ENCODE measurements around the gene A3GALT2.

DNA sequence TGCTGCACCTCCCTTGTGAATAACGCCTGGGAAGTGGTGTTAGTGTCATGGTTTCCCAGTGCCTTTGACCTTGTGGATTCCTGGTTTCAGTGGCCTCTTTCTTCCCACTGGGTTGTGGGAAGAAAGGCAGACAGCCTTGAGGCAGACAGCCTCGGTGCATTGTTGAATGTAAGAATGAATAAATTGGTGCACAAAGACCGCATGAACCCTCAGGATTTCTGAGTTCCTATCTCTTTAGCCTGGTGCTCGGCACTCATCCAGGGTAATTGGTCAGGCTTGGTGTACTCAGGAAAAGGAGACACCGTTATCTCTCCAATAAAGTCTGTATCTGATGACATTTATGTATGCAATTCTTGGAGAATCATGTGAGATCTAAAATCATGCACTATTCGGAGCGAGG, 59.6 kb downstream of the A3GALT2 start:
- no peak for TF ChIP-seq CTCF (IDR thresholded peaks at IDR 0.05)
- no peak for TF ChIP-seq POLR2AphosphoS5 (IDR thresholded peaks at IDR 0.05; ENCODE audit: insufficient read depth in 1 of 2, low read depth in 1 of 2)
- TF ChIP-seq POLR2A (IDR thresholded peaks at IDR 0.05) = no peak

Data from vagina (tissue), 2 donors.